HG03039 (cell line): ENCODE measurements around the gene MSH5.
A peak's percentile ranks its signal among the peaks of the same experiment; 100 is the strongest.
"Not testable (repeated sequence)": the region's sequence is repeated elsewhere in the genome, so short reads cannot be mapped to it uniquely, and the experiment has no call there.

Experiments
- ATAC-seq: cut with Tn5 transposase; IDR thresholded peaks from one replicate; pipeline ENCODE4 v1.9.1; 2021; ENCODE audit warnings: mild to moderate bottlenecking, moderate library complexity; ENCODE audit not compliant: unreplicated experiment

Gene MSH5

GRCh38 chr6:31796993-31797385 lies 57.2 kb downstream of the MSH5 start:
- ATAC-seq = no peak

DNA sequence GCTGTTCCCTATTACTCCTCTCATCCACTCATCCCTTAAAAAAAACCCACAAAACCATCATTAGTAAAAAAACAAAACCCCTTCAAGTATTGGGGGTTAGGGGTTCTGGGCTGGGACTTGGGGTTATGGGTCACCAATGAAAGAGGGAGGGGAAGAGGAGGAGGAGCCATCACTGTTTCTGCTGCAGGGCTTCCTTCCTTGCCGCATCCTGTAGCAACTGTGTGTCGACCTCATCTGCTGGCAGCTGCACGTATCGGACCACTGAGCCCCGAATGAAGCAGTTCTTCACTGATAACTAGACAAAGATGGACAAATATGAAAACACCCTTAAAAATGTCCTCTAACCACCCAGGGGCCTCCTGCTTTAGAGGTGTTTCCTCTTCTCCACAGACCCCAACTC lies 57.8 kb downstream of the MSH5 start:
- no peak for ATAC-seq

DNA sequence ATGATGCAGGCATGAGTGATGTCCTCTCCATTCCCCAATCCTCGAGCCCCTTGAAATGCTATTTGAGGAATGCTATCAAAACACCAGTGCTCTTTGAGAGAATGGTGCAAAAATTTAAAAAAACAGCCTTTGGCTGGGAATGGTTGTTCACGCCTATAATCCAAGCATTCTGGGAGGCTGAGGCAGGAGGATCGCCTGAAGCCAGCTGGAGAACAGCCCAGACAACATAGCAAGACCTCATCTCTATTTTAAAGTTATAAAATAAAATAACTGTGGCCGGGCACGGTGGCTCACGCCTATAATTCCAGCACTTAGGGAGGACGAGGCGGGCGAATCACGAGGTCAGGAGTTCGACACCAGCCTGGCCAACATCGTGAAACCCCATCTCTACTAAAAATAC lies 60.0 kb downstream of the MSH5 start:
- ATAC-seq = no peak

DNA sequence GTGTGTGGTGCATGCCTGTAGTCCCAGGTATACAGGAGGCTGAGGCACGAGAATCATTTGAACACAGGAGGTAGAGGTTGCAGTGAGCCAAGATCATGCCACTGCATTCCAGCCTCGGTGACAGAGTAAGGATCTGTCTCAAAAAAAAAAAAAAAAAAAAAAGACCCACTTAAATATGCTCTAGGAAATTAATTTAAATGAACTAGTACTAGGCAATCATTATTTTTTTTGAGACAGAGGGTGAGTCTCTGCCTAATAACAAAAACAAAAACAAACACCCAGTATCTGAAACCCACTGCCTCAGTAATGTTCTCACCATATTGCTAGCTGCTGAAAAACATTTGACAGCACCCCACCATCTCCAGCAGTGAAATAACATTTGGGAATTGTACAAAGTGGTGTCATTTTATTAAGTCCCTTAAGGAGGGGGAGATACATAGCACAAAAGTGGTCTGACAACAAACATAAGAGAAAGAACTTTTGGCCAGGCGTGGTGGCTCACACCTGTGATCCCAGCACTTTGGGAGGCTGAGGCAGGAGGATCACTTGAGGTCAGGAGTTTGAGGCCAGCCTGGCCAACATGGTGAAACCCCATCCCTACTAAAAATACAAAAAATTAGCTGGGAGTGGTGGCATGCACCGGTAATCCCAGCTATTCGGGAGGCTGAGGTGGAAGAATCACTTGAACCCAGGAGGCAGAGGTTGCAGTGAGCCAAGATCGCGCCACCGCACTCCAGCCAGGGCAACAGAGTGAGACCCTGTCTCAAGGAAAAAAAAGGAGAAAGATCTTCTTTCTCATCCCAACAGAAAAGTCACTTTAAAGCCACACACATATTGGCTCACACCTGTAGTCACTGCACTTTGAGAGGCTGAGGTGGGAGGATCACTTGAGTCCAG lies 61.5 kb downstream of the MSH5 start:
- ATAC-seq = not testable (repeated sequence)

- ATAC-seq = peak; percentile 8
Measured at GRCh38 chr6:31805939-31806469, 66.2 kb downstream of the MSH5 start.

DNA sequence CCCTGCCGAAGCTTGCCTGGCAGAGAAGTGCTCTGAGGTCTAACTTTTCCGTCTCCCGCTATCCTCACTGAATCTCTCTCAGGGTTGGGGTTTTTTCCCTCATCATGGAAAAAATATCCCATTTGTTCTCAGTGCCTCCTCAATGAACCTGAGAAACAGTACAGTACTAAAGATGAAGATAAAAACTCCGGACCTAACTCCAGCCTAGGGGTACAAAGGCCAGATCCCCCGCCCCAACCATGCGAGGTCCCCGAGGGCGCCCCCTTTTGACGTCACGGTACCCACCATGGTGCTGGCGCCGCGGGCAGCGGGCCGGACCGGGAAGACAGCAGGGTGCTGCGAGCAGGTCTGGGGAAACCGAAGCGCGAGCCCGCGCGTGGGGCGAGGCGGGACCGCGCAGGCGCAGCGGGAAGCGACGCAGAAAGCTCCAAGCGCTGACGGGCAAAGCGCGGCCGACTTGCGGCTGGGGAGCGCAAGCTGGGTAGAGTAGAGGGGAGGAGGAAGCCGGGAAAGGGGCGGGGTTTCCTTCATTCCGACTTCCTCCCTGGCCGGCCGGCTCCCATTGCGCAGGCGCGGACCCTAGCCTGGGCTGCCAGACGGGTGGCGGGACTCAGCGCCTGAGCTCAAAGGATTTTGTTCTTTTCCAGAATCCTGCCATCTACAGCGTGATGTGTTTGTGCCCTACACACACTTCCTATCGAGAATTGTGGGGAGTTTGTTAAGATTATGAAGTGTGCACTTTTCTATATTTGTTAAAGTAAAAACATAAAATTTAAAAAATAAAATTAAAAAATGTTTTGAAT lies 66.9 kb downstream of the MSH5 start, which contains the start of gene LSM2:
Gene LSM2, minus strand, starts transcription at position 497 of the 803 bp plus-strand sequence. Its CDS starts 209 bp downstream, at position 288.
- peak; percentile 86 for ATAC-seq

DNA sequence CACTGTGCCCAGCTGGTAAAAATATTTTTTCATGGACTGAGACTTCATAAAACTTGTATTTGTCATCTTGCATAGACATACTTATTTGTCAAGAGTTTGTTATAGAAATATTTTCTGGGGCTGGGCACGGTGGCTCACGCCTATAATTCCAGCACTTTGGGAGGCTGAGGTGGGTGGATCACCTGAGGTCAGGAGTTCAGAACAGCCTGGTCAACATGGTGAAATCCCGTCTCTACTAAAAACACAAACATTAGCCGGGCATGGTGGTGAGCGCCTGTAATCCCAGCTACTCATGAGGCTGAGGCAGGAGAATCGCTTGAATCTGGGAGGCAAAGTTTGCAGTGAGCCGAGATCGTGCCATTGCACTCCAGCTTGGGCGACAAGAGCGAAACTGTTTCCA lies 68.8 kb downstream of the MSH5 start:
- not testable (repeated sequence) for ATAC-seq

DNA sequence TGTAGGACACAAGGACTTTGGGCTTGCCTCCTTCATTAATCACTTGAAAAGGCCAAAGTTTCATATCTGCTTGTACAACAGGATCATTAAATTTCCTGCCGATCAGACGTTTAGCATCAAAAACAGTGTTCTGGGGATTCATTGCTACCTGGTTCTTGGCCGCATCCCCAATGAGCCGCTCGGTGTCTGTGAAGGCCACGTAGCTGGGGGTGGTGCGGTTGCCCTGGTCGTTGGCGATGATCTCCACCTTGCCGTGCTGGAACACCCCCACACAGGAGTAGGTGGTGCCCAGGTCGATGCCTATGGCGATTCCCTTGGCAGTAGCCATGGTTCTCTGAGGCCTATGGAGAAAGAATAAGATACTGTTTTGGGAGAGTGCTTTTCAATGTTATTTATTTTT lies 71.8 kb downstream of the MSH5 start:
- no peak for ATAC-seq
